RWPE1 (cell line): ENCODE results near the gene EML1.

Experiments used
- CTCF ChIA-PET: fragments of 350-600 bp; sonication (Branson Sonifier 250); formaldehyde crosslinking; extraction: SDS; loops from one replicate; lab custom pipeline; 2021; lab: Yijun Ruan, JAX
- POLR2A ChIA-PET: fragments of 400-600 bp; formaldehyde crosslinking; extraction: SDS; loops from one replicate; lab custom pipeline; 2020; ENCODE audit warnings: antibody characterized with exemption; ENCODE audit not compliant: low non-redundant PET; lab: Yijun Ruan, JAX
- DNase-seq: peaks from one replicate; pipeline ENCODE4 v3.0.0; 2012; ENCODE audit warnings: low spot score
- H3K27ac ChIP-seq: fragments of 450-650 bp; 2 replicates; pipeline ENCODE4 v1.5.1; 2017
- CTCF ChIP-seq: fragments of 450-650 bp; conservative IDR thresholded peaks from 2 replicates; pipeline ENCODE4 v1.5.1; 2017; ENCODE audit warnings: low read depth, mild to moderate bottlenecking

Gene EML1

GRCh38 chr14:99931308-99931707, 138.1 kb downstream of the EML1 start:
- H3K27ac ChIP-seq: no peak overlapping the region
- TF ChIP-seq CTCF: no peak
- DNase-seq: no peak
- ChIA-PET POLR2A (no interaction called here), CTCF (no interaction called here)

GRCh38 chr14:99936056-99936455, 142.8 kb downstream of the EML1 start:
- H3K27ac ChIP-seq: no peak overlapping the region
- ChIA-PET CTCF (interaction anchor here (0.6 to 0.7 kb wide), 3 partner anchors 15 to 60 kb away, joined by 3 read pairs; no protein-coding TSS in a partner anchor), POLR2A (no interaction called here)

GRCh38 chr14:99936738-99937474, 143.7 kb downstream of the EML1 start:
- H3K27ac ChIP-seq: no peak overlapping the region
- DNase-seq: no peak
- POLR2A ChIA-PET: no interaction called here
- TF ChIP-seq CTCF: no peak
- CTCF ChIA-PET: interaction anchor here (0.6 kb wide), 3 partner anchors 23 to 841 kb away, joined by 3 read pairs; no protein-coding TSS in a partner anchor

More at GRCh38 chr14:99936056-99936455, 142.8 kb downstream of the EML1 start:
- peak; percentile 43 for DNase-seq
- no peak for TF ChIP-seq CTCF

GRCh38 chr14:99937475-99938244, 144.4 kb downstream of the EML1 start:
- H3K27ac ChIP-seq: no peak overlapping the region
- ChIA-PET CTCF (interaction anchor here (0.6 kb wide), 1 partner anchor 840 kb away, joined by 3 read pairs; no protein-coding TSS in a partner anchor), POLR2A (no interaction called here)
- no peak for DNase-seq
- no peak for TF ChIP-seq CTCF

- DNase-seq: no peak
- no peak overlapping the region for H3K27ac ChIP-seq
- ChIA-PET CTCF (interaction anchor here (0.7 kb wide), 2 partner anchors 21 to 411 kb away, joined by 3 to 4 read pairs; no protein-coding TSS in a partner anchor), POLR2A (no interaction called here)
- TF ChIP-seq CTCF: no peak
Measured at GRCh38 chr14:99938376-99938775, 145.2 kb downstream of the EML1 start.

GRCh38 chr14:99938896-99939295, 145.7 kb downstream of the EML1 start:
- TF ChIP-seq CTCF: no peak

More at GRCh38 chr14:99938896-99939295, 145.7 kb downstream of the EML1 start:
- no peak for DNase-seq
- POLR2A ChIA-PET: no interaction called here
- CTCF ChIA-PET: interaction anchor here (0.6 to 0.7 kb wide), 3 partner anchors 22 to 1921 kb away, joined by 3 to 4 read pairs (median 3); no protein-coding TSS in a partner anchor
- H3K27ac ChIP-seq: no peak overlapping the region
